Activated CD8-positive, alpha-beta memory T cell treated with anti-CD3 and anti-CD28 coated beads, Interleukin-2, amount 10 ng/mL, durations not matched to agents 7 days and 5 days (primary cell): ENCODE results near the gene OR10V1. TPM values are rescaled to one million over a fixed set of nuclear protein-coding genes. Genes with fewer than 3 reads are reported as not detected.
A peak's percentile ranks its signal among the peaks of the same experiment; 100 is the strongest.

Source experiments
- ATAC-seq: fragments of 150-1000 bp; cut with Tn5 transposase; one replicate; pipeline ENCODE4 v1.10.0; 2021; ENCODE audit warnings: moderate library complexity
- CTCF ChIA-PET: fragments of 350-600 bp; sonication (Branson Sonifier 250); formaldehyde crosslinking; loops from one replicate; lab custom pipeline; 2021; ENCODE audit warnings: antibody characterized with exemption; lab: Charles Lee
- DNase-seq: peaks from one replicate; pipeline ENCODE4 v3.0.0-alpha.2; 2020
- H3K27ac Mint-ChIP-seq: one replicate; pipeline ENCODE4 v1.8.0; 2021; ENCODE audit warnings: mild to moderate bottlenecking, mixed read lengths
- H3K27me3 Mint-ChIP-seq: one replicate; pipeline ENCODE4 v1.8.0; 2021; ENCODE audit warnings: mixed read lengths
- H3K36me3 Mint-ChIP-seq: one replicate; pipeline ENCODE4 v1.8.0; 2021; ENCODE audit warnings: mild to moderate bottlenecking, mixed read lengths
- H3K4me1 Mint-ChIP-seq: one replicate; pipeline ENCODE4 v1.8.0; 2021; ENCODE audit warnings: mixed read lengths
- H3K4me3 Mint-ChIP-seq: one replicate; pipeline ENCODE4 v1.8.0; 2021; ENCODE audit warnings: mild to moderate bottlenecking, moderate library complexity, mixed read lengths
- H3K9me3 Mint-ChIP-seq: one replicate; pipeline ENCODE4 v1.8.0; 2022; ENCODE audit warnings: low read depth, mixed read lengths
- total RNA-seq, 2 experiments: library from RNA; stranded (reverse); gene quantifications; one replicate each; pipeline ENCODE4 v1.2.3, GENCODE V29; 2021

The OR10V1 gene
- total RNA-seq = not detected

GRCh38 chr11:59713745-59714144 lies at the start of gene OR10V1:
Gene OR10V1, minus strand, starts transcription at chr11:59713845. Its CDS starts 0 bp downstream, at chr11:59713845.
- peaks cover 50% of the 10 kb centered on the region for H3K27me3 Mint-ChIP-seq
- CTCF ChIA-PET = no interaction called here
- DNase-seq (no peak), ATAC-seq (no peak)
- no peaks in the 10 kb centered on the region for H3K9me3 Mint-ChIP-seq
- H3K4me1 Mint-ChIP-seq = no peaks in the 10 kb centered on the region
- no peak within 1 kb of the TSS for H3K4me3 Mint-ChIP-seq
- H3K36me3 Mint-ChIP-seq = no peaks in the 10 kb centered on the region
- no peak within 1 kb of the TSS for H3K27ac Mint-ChIP-seq

- H3K27ac Mint-ChIP-seq = no peak overlapping the region
- CTCF ChIA-PET = no interaction called here
- DNase-seq = no peak
- H3K4me1 Mint-ChIP-seq = peaks cover 53% of the 10 kb centered on the region
- peaks cover 31% of the 10 kb centered on the region for H3K36me3 Mint-ChIP-seq
- no peak overlapping the region for H3K4me3 Mint-ChIP-seq
- no peak for ATAC-seq
- no peaks in the 10 kb centered on the region for H3K9me3 Mint-ChIP-seq
- no peaks in the 10 kb centered on the region for H3K27me3 Mint-ChIP-seq
These were observed 48.3 kb upstream of the OR10V1 start for GRCh38 chr11:59761993-59762392.

GRCh38 chr11:59760771-59761170 lies 47.1 kb upstream of the OR10V1 start:
- no peak overlapping the region for H3K4me3 Mint-ChIP-seq
- H3K27ac Mint-ChIP-seq = no peak overlapping the region
- CTCF ChIA-PET = no interaction called here
- ATAC-seq (no peak), DNase-seq (no peak)
- H3K36me3 Mint-ChIP-seq = peaks cover 34% of the 10 kb centered on the region
- peaks cover 57% of the 10 kb centered on the region for H3K4me1 Mint-ChIP-seq
- H3K9me3 Mint-ChIP-seq = no peaks in the 10 kb centered on the region
- no peaks in the 10 kb centered on the region for H3K27me3 Mint-ChIP-seq

GRCh38 chr11:59759900-59760299 lies 46.3 kb upstream of the OR10V1 start:
- ATAC-seq (no peak), DNase-seq (no peak)
- peaks cover 48% of the 10 kb centered on the region for H3K4me1 Mint-ChIP-seq
- CTCF ChIA-PET = interaction anchor here (1.1 to 1.6 kb wide), 2 partner anchors 25 to 42 kb away, joined by 3 to 7 read pairs; no protein-coding TSS in a partner anchor
- no peak overlapping the region for H3K27ac Mint-ChIP-seq
- peaks cover 34% of the 10 kb centered on the region for H3K36me3 Mint-ChIP-seq
- H3K9me3 Mint-ChIP-seq = no peaks in the 10 kb centered on the region
- H3K4me3 Mint-ChIP-seq = no peak overlapping the region
- H3K27me3 Mint-ChIP-seq = no peaks in the 10 kb centered on the region

DNA sequence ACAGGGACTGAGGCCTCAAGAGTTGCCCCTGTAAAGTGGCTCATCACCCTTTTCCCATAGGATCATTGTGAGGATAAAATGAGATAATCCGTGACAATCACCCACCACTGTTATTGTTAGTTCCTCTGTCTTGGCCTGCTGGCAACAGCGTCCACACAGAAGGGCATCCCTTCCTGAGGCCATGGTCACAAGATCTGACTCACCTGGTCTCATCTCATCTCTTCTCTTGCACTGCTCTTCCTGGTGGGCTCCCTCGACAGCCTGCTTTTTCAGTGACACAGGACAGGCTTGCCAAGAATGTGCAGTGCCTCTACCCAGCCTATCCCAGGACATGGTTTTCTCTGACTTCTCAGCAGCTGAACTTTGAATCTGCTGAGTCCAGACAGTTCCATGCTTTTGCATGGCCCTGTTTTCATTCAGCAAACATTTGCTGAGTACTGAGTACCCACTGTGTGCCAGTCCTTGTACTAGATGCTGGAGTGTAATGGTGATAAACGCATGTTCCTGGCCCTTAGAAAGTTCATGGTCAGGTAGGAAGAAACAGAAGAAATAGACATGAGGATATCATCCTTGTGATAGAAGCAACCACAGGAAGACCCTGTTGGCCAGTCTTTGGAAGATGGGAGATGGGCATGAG lies 44.9 kb upstream of the OR10V1 start:
- CTCF ChIA-PET = interaction anchor here (1.3 to 1.6 kb wide), 2 partner anchors 14 to 43 kb away, joined by 3 to 7 read pairs; no protein-coding TSS in a partner anchor
- no peaks in the 10 kb centered on the region for H3K9me3 Mint-ChIP-seq
- H3K4me3 Mint-ChIP-seq = no peak overlapping the region
- H3K4me1 Mint-ChIP-seq = peaks cover 45% of the 10 kb centered on the region
- H3K27me3 Mint-ChIP-seq = no peaks in the 10 kb centered on the region
- no peak overlapping the region for H3K27ac Mint-ChIP-seq
- no peak for DNase-seq
- H3K36me3 Mint-ChIP-seq = peaks cover 34% of the 10 kb centered on the region
- no peak for ATAC-seq

DNA sequence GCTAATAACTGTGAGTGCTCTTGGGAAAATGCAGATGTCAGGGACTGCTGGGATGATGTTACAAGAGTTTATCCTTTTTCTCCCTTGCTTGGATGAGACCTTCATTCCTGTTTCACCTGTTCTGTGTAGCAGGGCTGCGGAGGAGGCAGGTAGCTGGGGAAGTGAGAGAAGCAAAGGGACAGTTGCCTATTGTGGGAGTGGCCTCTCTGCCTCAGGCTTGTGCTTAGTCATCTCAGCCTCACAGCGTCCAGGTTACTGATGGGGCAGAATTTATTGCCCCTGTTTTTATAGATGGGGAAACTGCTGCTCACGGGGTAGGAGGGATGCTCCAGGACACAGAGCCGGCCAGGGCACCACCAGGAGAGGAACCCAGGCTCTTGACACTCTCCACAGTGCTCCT lies 43.2 kb upstream of the OR10V1 start:
- CTCF ChIA-PET = interaction anchor here (1.5 to 8.3 kb wide), 5 partner anchors 10 to 495 kb away, joined by 3 to 104 read pairs (median 50); partner anchors contain the start of gene MRPL16
- peaks cover 40% of the 10 kb centered on the region for H3K4me1 Mint-ChIP-seq
- no peak for ATAC-seq
- peak overlapping the region; percentile 86 for H3K4me3 Mint-ChIP-seq
- H3K27me3 Mint-ChIP-seq = no peaks in the 10 kb centered on the region
- no peaks in the 10 kb centered on the region for H3K9me3 Mint-ChIP-seq
- DNase-seq = no peak
- H3K27ac Mint-ChIP-seq = no peak overlapping the region
- H3K36me3 Mint-ChIP-seq = peaks cover 24% of the 10 kb centered on the region

GRCh38 chr11:59756558-59756840 lies 42.9 kb upstream of the OR10V1 start:
- peaks cover 39% of the 10 kb centered on the region for H3K4me1 Mint-ChIP-seq
- DNase-seq = no peak
- H3K9me3 Mint-ChIP-seq = no peaks in the 10 kb centered on the region

DNA sequence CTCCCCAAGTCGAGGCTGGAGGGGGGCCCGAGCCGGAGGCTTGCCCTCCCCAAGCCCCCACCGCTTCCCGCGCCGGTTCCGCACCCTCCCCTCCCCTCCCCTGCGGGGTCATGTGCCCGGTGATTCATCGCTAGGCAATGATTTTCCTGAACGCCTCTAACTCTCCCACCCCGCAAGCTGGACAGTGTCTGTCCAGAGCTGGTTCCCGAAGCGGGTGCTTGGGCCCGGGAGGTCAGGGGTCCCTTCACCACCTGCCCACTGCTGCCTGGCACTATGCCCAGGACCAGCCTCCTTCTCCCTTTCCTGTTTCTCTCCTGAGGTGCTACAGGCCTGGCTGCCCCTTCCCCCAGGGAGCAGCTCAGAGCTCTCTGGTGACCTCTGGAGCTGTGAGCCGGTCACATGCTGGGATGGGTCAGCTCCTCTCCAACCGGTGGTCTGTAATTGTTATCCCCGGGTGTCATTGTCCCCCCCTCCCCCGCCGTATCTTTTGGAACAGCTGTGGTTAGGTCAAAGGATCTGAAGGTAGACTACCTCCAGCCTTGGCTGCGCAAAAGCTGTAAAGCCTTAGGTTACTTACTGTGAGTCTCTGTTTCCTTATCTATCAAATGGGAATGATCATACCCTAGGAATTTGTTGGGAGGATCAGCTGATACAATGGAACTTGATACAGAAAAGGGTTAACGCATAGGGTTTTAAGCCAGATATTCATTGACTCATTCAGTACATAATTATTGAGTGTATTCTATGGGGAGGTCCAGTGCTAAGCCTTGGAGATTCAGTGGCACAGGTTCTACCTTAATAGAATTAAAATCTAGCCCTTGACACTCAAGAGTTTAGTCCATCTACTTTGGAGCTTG lies 42.3 kb upstream of the OR10V1 start:
- Mint-ChIP-seq H3K4me1 (peaks cover 39% of the 10 kb centered on the region), H3K27me3 (no peaks in the 10 kb centered on the region), H3K36me3 (peaks cover 19% of the 10 kb centered on the region), H3K4me3 (peak overlapping the region; percentile 86), H3K27ac (peak overlapping the region; percentile 46), H3K9me3 (no peaks in the 10 kb centered on the region)
- CTCF ChIA-PET = interaction anchor here (0.6 to 8.3 kb wide), 12 partner anchors 10 to 495 kb away, joined by 3 to 104 read pairs (median 11); partner anchors contain the start of genes MRPL16 and PATL1
- peak; percentile 29 for ATAC-seq
- peak; percentile 70 for DNase-seq

More at GRCh38 chr11:59756558-59756840, 42.9 kb upstream of the OR10V1 start:
- no peak for ATAC-seq
- no peak overlapping the region for H3K27ac Mint-ChIP-seq
- CTCF ChIA-PET = interaction anchor here (1.5 to 8.3 kb wide), 8 partner anchors 10 to 495 kb away, joined by 3 to 104 read pairs (median 24); partner anchors contain the start of gene MRPL16
- peaks cover 23% of the 10 kb centered on the region for H3K36me3 Mint-ChIP-seq
- peak overlapping the region; percentile 86 for H3K4me3 Mint-ChIP-seq
- H3K27me3 Mint-ChIP-seq = no peaks in the 10 kb centered on the region

DNA sequence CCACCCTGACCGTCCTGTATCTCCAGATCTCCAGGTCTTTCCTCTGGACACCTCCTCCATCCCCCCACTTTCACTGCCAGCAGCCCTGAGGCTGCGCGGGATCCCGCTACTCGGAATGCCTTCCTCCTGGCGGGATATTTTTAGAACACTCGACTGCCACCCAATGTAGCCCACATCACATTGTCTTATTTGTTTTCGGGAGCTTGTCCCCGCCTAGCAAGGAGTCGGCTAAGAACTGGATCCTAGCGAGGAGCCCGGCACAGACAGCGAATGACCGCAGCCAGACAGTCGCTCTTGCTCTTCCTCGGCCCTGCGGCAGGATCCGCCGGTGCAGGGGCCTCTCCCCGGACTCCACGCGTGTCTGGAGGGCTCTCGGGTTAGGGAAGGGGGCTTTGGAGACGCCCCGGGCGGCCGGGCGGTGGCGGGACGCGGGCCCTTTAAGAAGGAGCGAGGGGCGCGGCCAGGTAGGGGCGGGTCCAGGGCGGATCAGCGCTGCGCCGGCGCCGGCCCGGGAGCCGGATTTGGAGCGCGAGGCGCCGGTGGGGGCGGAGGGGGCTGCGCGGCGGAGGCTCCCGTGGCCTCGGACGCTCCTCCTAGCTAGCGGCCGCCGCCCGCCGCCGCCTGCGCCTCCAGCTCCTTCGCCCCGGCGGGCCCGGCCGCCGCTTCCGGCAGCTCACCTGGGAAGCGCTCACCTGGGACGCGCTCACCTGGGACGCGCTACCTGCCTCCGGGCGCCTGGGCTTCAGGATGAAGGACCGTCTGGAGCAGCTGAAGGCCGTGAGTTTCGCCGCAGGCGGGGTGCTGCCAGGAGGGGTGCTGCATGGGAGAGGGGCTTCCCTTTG lies 41.4 kb upstream of the OR10V1 start, which contains the start of gene STX3:
Gene STX3, plus strand, starts transcription at position 518 of the 842 bp plus-strand sequence. Its CDS starts 230 bp downstream, at position 748.
- Mint-ChIP-seq H3K4me3 (peak within 1 kb of the TSS; percentile 89), H3K27ac (peak within 1 kb of the TSS; percentile 84)
- peak; percentile 78 for DNase-seq

GRCh38 chr11:59754494-59754858 lies 40.8 kb upstream of the OR10V1 start:
- peaks cover 36% of the 10 kb centered on the region for H3K4me1 Mint-ChIP-seq
- H3K27ac Mint-ChIP-seq = peak overlapping the region; percentile 84
- ATAC-seq (peak; percentile 22), DNase-seq (peak; percentile 47)
- peaks cover 15% of the 10 kb centered on the region for H3K36me3 Mint-ChIP-seq
- H3K9me3 Mint-ChIP-seq = no peaks in the 10 kb centered on the region
- CTCF ChIA-PET = interaction anchor here (0.8 to 8.3 kb wide), 15 partner anchors 11 to 217 kb away, joined by 3 to 104 read pairs (median 8); partner anchors contain the start of gene MRPL16
- peak overlapping the region; percentile 89 for H3K4me3 Mint-ChIP-seq
- H3K27me3 Mint-ChIP-seq = peaks cover 7% of the 10 kb centered on the region

More for the DNA sequence above, 41.4 kb upstream of the OR10V1 start, which contains the start of gene STX3:
- peaks cover 39% of the 10 kb centered on the region for H3K4me1 Mint-ChIP-seq
- no peaks in the 10 kb centered on the region for H3K9me3 Mint-ChIP-seq
- ATAC-seq = peak; percentile 87
- peaks cover 6% of the 10 kb centered on the region for H3K27me3 Mint-ChIP-seq
- H3K36me3 Mint-ChIP-seq = peaks cover 15% of the 10 kb centered on the region
- CTCF ChIA-PET = interaction anchor here (0.6 to 8.3 kb wide), 19 partner anchors 11 to 496 kb away, joined by 3 to 104 read pairs (median 8); partner anchors contain the start of genes MRPL16 and PATL1

GRCh38 chr11:59753650-59754493 lies 40.2 kb upstream of the OR10V1 start:
- peak overlapping the region; percentile 84 for H3K27ac Mint-ChIP-seq
- H3K27me3 Mint-ChIP-seq = peaks cover 9% of the 10 kb centered on the region
- peak; percentile 92 for DNase-seq
- H3K9me3 Mint-ChIP-seq = no peaks in the 10 kb centered on the region
- H3K36me3 Mint-ChIP-seq = peaks cover 12% of the 10 kb centered on the region
- H3K4me1 Mint-ChIP-seq = peaks cover 31% of the 10 kb centered on the region
- CTCF ChIA-PET = interaction anchor here (0.8 to 8.3 kb wide), 18 partner anchors 10 to 216 kb away, joined by 3 to 104 read pairs (median 8); partner anchors contain the start of gene MRPL16
- peak; percentile 77 for ATAC-seq
- peak overlapping the region; percentile 89 for H3K4me3 Mint-ChIP-seq

DNA sequence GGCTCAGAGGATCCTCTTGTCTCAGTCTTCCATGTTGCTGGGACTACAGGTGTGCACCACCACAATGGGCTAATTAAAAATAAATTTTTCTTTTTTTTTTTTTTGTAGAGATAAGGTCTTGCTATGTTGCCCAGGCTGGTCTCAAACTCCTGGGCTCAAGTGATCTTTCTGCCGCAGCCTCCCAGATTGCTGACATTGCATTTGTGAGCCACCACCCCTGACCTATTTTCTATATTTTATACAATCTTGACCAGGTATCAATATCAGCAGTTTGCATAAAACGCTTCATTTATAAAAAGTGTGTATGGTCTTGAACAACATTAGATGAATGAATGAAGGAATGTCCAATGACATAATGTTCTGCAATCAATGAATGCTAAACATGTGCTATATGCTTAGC lies 32.5 kb upstream of the OR10V1 start:
- Mint-ChIP-seq H3K36me3 (no peaks in the 10 kb centered on the region), H3K4me1 (no peaks in the 10 kb centered on the region), H3K27ac (no peak overlapping the region), H3K27me3 (peaks cover 51% of the 10 kb centered on the region), H3K9me3 (no peaks in the 10 kb centered on the region), H3K4me3 (no peak overlapping the region)
- CTCF ChIA-PET = interaction anchor here (1.2 kb wide), 1 partner anchor 55 kb away, joined by 3 read pairs; no protein-coding TSS in a partner anchor
- DNase-seq (no peak), ATAC-seq (no peak)
